C4-2B (cell line): ENCODE results near the gene CDHR2.

Experiments used
- CTCF ChIP-seq: fragments of 450-650 bp; conservative IDR thresholded peaks from 2 replicates; pipeline ENCODE4 v1.5.1; 2017; ENCODE audit warnings: mild to moderate bottlenecking
- ZFX ChIP-seq: fragments of 450-650 bp; IDR thresholded peaks from 2 replicates; pipeline ENCODE4 v1.6.1; 2017

DNA sequence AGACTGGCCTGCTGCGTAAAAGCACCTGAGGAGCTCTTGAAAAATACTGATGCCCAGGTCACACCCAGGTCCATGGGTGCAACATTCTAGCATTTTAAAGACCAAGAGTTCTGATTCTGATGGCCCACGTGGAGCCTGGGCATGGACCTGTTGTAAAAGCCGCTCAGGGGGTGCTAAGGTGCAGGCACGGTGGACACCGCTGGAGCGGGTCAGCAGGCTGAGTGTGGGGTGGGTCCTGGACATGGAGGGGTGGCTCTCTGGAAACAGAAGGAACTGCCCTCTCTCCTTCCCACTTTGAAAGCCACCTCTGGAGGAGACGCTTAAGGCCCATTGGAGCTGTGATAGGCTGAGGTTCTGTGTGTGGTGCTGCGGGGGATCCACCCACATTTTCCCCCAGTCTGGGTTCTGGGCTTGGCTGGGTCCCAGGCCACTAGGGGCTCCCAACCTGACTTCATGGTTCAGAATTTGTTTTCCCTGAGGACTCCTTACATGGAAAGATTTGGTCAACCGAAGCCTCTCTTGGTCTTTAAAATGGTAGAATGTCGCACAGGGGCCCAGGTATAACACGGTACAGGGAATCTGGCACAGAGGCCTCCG, 44.2 kb downstream of the CDHR2 start:
- no peak for TF ChIP-seq CTCF
- TF ChIP-seq ZFX: no peak
